ENCODE data around the gene CRYBA2. TPM values are rescaled to one million over a fixed set of nuclear protein-coding genes. Genes with fewer than 3 reads are reported as not detected.

CRYBA2 gene
- polyA plus RNA-seq, 2 of the 4 experiments (the other 2 are of a cell fraction), result not detected

DNA sequence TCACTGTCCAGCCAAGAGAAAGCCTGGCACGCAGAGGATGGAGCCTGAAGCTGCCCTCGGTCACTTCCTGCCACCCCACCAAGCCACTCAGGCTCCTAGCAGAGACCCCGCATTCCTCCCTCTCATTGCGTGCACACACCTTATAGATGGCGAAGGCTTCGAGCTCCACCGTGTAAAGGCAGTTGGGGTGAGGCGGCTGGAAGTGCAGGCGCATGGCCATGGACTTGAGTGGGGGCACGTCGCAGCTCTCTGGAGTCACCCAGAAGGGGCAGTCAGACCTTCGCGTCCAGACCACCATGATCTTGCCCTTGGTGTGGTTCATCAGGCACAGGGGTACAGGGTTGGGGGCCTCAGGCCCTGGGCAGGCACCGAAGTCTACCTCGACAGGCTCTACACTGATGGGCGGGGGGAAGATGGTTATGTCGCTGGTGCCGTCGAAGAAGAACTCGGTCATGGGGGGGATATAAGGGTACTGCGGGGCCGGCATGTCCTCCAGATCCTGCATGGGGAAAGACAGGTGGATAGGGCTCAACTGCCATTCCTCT, 34.4 kb upstream of the CRYBA2 start:
- no peak for FAIRE-seq
- 72% methylated on average over 22 of the region's 22 CpGs for WGBS (ENCODE audit: missing lambda C conversion rate)
- no peak for ATAC-seq
- no peak overlapping the region for H3K27ac ChIP-seq
- H3K9me3 ChIP-seq, result no peaks in the 10 kb centered on the region
- no peak for DNase-seq (ENCODE audit: low read depth in 1 of 2, low spot score in 1 of 2)
- POLR2A ChIA-PET, result no interaction called here
- no peak overlapping the region for H3K4me3 ChIP-seq
- TF ChIP-seq RNF2 (IDR thresholded peaks at IDR 0.05; ENCODE audit: borderline replicate concordance, low read depth), result no peak
- TF ChIP-seq, protein P1, sequence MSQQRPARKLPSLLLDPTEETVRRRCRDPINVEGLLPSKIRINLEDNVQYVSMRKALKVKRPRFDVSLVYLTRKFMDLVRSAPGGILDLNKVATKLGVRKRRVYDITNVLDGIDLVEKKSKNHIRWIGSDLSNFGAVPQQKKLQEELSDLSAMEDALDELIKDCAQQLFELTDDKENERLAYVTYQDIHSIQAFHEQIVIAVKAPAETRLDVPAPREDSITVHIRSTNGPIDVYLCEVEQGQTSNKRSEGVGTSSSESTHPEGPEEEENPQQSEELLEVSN (IDR thresholded peaks at IDR 0.05; ENCODE audit: borderline replicate concordance, low read depth), result no peak
- no peak for TF ChIP-seq RAD21 (conservative IDR thresholded peaks at IDR 0.05 in 1 of 2, IDR thresholded peaks at IDR 0.05 in 1 of 2)
- no peak overlapping the region for H3K4me2 ChIP-seq
- no peaks in the 10 kb centered on the region for H3K4me1 ChIP-seq
- CTCF ChIA-PET, result interaction anchor here (0.6 to 12.4 kb wide), 15 partner anchors 7 to 140 kb away, joined by 3 to 173 read pairs (median 21); partner anchors contain the start of genes CFAP65, CRYBA2, IHH and NHEJ1

DNA sequence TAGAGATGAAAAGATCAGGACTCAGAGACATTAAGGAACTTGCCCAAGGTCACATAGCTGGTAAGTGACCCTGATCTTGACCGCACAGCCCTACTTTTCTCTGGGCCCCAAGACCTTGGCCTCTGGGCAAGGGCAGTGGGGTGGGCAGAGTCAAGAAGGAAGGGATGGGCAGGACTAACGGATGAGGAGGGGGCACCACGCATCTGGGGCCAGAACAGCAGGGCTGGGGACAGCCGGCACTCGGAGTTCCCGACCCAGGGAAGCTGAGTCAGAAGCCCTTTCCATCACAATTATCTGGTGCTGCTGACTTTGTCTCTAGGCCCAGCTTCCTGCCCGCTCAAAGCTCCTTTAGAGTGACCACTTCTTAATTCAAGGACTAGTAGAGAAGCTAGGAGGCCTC, 33.7 kb upstream of the CRYBA2 start:
- TF ChIP-seq CBX2 (IDR thresholded peaks at IDR 0.05; ENCODE audit: borderline replicate concordance, low read depth) (no peak), RNF2 (IDR thresholded peaks at IDR 0.05; ENCODE audit: borderline replicate concordance, low read depth) (no peak), TFCP2L1 (CRISPR knock-in tag; IDR thresholded peaks at IDR 0.05) (no peak), ZSCAN20 (CRISPR knock-in tag; IDR thresholded peaks at IDR 0.05) (no peak), RCOR1 (IDR thresholded peaks at IDR 0.05; ENCODE audit: low read depth, low read length) (no peak), TP53 (CRISPR knock-in tag; IDR thresholded peaks at IDR 0.05) (no peak), RAD21 (conservative IDR thresholded peaks at IDR 0.05 in 1 of 2, IDR thresholded peaks at IDR 0.05 in 1 of 2) (no peak), HDAC2 (IDR thresholded peaks at IDR 0.05) (no peak)
- TF ChIP-seq, protein P2, sequence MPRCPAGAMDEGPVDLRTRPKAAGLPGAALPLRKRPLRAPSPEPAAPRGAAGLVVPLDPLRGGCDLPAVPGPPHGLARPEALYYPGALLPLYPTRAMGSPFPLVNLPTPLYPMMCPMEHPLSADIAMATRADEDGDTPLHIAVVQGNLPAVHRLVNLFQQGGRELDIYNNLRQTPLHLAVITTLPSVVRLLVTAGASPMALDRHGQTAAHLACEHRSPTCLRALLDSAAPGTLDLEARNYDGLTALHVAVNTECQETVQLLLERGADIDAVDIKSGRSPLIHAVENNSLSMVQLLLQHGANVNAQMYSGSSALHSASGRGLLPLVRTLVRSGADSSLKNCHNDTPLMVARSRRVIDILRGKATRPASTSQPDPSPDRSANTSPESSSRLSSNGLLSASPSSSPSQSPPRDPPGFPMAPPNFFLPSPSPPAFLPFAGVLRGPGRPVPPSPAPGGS (IDR thresholded peaks at IDR 0.05), result no peak
- TF ChIP-seq, protein P1 (IDR thresholded peaks at IDR 0.05; ENCODE audit: borderline replicate concordance, low read depth), result no peak
- TF ChIP-seq, protein P3, sequence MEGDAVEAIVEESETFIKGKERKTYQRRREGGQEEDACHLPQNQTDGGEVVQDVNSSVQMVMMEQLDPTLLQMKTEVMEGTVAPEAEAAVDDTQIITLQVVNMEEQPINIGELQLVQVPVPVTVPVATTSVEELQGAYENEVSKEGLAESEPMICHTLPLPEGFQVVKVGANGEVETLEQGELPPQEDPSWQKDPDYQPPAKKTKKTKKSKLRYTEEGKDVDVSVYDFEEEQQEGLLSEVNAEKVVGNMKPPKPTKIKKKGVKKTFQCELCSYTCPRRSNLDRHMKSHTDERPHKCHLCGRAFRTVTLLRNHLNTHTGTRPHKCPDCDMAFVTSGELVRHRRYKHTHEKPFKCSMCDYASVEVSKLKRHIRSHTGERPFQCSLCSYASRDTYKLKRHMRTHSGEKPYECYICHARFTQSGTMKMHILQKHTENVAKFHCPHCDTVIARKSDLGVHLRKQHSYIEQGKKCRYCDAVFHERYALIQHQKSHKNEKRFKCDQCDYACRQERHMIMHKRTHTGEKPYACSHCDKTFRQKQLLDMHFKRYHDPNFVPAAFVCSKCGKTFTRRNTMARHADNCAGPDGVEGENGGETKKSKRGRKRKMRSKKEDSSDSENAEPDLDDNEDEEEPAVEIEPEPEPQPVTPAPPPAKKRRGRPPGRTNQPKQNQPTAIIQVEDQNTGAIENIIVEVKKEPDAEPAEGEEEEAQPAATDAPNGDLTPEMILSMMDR (IDR thresholded peaks at IDR 0.05), result no peak
- CTCF ChIA-PET, result interaction anchor here (0.6 to 12.4 kb wide), 11 partner anchors 16 to 130 kb away, joined by 3 to 173 read pairs (median 44); partner anchors contain the start of genes CFAP65, CRYBA2, IHH and NHEJ1

DNA sequence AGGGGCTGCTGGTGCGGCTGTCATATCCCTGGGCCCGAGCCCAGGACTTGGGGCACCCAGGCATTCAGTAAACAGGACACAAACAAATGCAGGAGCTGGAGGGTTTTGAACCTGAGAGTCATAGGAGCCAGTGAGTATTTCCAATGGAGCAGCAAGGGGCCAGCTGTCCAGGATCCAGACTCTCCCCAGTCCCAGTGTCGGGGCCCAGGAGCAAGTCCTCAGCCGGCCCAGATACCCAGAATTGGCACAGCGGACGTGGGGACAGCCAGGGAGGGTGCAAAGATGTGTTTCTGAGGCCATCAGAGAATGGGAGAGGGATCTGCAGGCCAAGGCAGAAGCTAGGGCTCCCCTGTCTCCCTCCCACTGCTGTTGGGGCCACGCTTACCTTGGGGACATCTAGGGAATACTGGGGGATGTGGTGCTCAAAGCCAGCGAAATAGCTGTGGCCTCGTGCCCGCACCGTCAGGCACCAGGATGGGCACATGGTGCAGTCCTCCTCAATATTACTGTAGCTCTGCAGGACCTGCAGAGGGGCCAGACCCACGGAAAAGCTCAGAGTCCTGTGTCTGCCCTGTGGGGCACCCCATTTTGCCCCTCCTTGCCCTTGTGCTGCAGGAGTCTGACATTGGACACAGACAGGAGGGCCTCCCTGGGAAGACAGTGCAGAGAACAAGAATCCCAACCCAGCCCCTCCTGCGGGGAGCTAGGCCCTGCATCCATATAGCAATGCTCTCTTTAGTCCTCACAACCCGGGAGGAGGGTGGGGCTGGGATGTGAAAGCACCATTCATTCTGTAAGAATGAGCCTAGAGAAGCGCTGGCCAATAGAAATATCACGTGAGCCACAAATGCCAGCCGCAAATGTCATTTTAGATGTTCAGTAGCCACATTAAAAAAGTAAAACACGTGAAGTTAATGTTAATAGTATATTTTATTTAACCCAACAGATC, 32.7 kb upstream of the CRYBA2 start:
- H3K4me2 ChIP-seq, result no peak overlapping the region
- ATAC-seq, result no peak
- H3K9me3 ChIP-seq, result no peaks in the 10 kb centered on the region
- no peaks in the 10 kb centered on the region for H3K4me1 ChIP-seq
- no peak overlapping the region for H3K27ac ChIP-seq
- POLR2A ChIA-PET, result no interaction called here
- no peak for TF ChIP-seq KDM5A (IDR thresholded peaks at IDR 0.05)
- TF ChIP-seq JUN (IDR thresholded peaks at IDR 0.05), result no peak
- TF ChIP-seq RAD21 (conservative IDR thresholded peaks at IDR 0.05 in 1 of 2, IDR thresholded peaks at IDR 0.05 in 1 of 2), result no peak
- TF ChIP-seq RFX5 (IDR thresholded peaks at IDR 0.05), result no peak
- no peak for TF ChIP-seq BHLHE40 (IDR thresholded peaks at IDR 0.05; ENCODE audit: low read depth, low read length)
- no peak for TF ChIP-seq ZC3H11A (IDR thresholded peaks at IDR 0.05)
- TF ChIP-seq, protein P4, sequence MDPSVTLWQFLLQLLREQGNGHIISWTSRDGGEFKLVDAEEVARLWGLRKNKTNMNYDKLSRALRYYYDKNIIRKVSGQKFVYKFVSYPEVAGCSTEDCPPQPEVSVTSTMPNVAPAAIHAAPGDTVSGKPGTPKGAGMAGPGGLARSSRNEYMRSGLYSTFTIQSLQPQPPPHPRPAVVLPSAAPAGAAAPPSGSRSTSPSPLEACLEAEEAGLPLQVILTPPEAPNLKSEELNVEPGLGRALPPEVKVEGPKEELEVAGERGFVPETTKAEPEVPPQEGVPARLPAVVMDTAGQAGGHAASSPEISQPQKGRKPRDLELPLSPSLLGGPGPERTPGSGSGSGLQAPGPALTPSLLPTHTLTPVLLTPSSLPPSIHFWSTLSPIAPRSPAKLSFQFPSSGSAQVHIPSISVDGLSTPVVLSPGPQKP (IDR thresholded peaks at IDR 0.05; ENCODE audit: low read depth, low read length), result no peak
- no peak for TF ChIP-seq TFCP2L1 (CRISPR knock-in tag; IDR thresholded peaks at IDR 0.05)
- TF ChIP-seq RCOR1 (IDR thresholded peaks at IDR 0.05; ENCODE audit: low read depth, low read length), result no peak
- TF ChIP-seq MAZ (IDR thresholded peaks at IDR 0.05; ENCODE audit: borderline replicate concordance, low read depth, low read length), result no peak
- no peak for TF ChIP-seq CHD4 (IDR thresholded peaks at IDR 0.05; ENCODE audit: borderline replicate concordance)
- 56% methylated on average over 15 of the region's 18 CpGs for WGBS (ENCODE audit: missing lambda C conversion rate)
- CTCF ChIA-PET, result interaction anchor here (1.3 to 12.4 kb wide), 8 partner anchors 15 to 131 kb away, joined by 7 to 173 read pairs (median 64); partner anchors contain the start of genes CFAP65, IHH and NHEJ1
- H3K4me3 ChIP-seq, result no peak overlapping the region
- no peak for FAIRE-seq
- no peak for DNase-seq (ENCODE audit: low read depth in 1 of 2, low spot score in 1 of 2)

More for the DNA sequence above, 33.7 kb upstream of the CRYBA2 start:
- ATAC-seq (no peak), FAIRE-seq (no peak), DNase-seq (ENCODE audit: low read depth in 1 of 2, low spot score in 1 of 2) (no peak)
- Histone ChIP-seq H3K9me3 (no peaks in the 10 kb centered on the region), H3K4me1 (no peaks in the 10 kb centered on the region), H3K4me3 (no peak overlapping the region), H3K4me2 (no peak overlapping the region), H3K27ac (no peak overlapping the region)
- POLR2A ChIA-PET, result no interaction called here
- 34% methylated on average over 7 of the region's 7 CpGs for WGBS (ENCODE audit: missing lambda C conversion rate)

Measured in A549 (cell line).